Measurements from ENCODE around the gene PSMC2. TPM values are rescaled to one million over a fixed set of nuclear protein-coding genes. Genes with fewer than 3 reads are reported as not detected.

The PSMC2 gene
- total and polyA plus RNA-seq, 10 of the 15 experiments (the other 5 are each of a cell fraction or from before 2014, with no cell fraction given): 117 to 347 (median 220) TPM

- TF ChIP-seq ZBED1 (IDR thresholded peaks at IDR 0.05; ENCODE audit: borderline replicate concordance): peak; percentile 45; the same call in 1 of the 2 replicates
- no peak for TF ChIP-seq NR2C2 (IDR thresholded peaks at IDR 0.05; ENCODE audit: borderline replicate concordance, control insufficient read depth, insufficient read length, low read depth)
- TF ChIP-seq BCL11A (IDR thresholded peaks at IDR 0.05; ENCODE audit: low read depth, low read length): 0 out of 2 replicates have a peak, but pooled peaks have one; percentile 49
- TF ChIP-seq SPI1 (IDR thresholded peaks at IDR 0.05; ENCODE audit: borderline replicate concordance, insufficient read depth, low read depth, low read length): 0 out of 2 replicates have a peak, but pooled peaks have one; percentile 11
- TF ChIP-seq IRF4 (IDR thresholded peaks at IDR 0.05; ENCODE audit: low read depth, low read length): peak; percentile 79; the same call in 1 of the 2 replicates
- peak; percentile 84 for TF ChIP-seq HCFC1 (IDR thresholded peaks at IDR 0.05; ENCODE audit: low read length)
- no peak for TF ChIP-seq SMAD1 (IDR thresholded peaks at IDR 0.05; ENCODE audit: low read depth, partially characterized antibody)
- TF ChIP-seq MXI1 (IDR thresholded peaks at IDR 0.05; ENCODE audit: low read depth, low read length): peak; percentile 94
- TF ChIP-seq MEF2A (IDR thresholded peaks at IDR 0.05; ENCODE audit: insufficient read depth, low read depth, low read length): peak; percentile 60; the same call in 1 of the 2 replicates
- TF ChIP-seq, protein P1, sequence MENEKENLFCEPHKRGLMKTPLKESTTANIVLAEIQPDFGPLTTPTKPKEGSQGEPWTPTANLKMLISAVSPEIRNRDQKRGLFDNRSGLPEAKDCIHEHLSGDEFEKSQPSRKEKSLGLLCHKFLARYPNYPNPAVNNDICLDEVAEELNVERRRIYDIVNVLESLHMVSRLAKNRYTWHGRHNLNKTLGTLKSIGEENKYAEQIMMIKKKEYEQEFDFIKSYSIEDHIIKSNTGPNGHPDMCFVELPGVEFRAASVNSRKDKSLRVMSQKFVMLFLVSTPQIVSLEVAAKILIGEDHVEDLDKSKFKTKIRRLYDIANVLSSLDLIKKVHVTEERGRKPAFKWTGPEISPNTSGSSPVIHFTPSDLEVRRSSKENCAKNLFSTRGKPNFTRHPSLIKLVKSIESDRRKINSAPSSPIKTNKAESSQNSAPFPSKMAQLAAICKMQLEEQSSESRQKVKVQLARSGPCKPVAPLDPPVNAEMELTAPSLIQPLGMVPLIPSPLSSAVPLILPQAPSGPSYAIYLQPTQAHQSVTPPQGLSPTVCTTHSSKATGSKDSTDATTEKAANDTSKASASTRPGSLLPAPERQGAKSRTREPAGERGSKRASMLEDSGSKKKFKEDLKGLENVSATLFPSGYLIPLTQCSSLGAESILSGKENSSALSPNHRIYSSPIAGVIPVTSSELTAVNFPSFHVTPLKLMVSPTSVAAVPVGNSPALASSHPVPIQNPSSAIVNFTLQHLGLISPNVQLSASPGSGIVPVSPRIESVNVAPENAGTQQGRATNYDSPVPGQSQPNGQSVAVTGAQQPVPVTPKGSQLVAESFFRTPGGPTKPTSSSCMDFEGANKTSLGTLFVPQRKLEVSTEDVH (IDR thresholded peaks at IDR 0.05; ENCODE audit: low read depth, partially characterized antibody): peak; percentile 81
- TF ChIP-seq JUND (IDR thresholded peaks at IDR 0.05; ENCODE audit: low read depth, low read length): no peak
- 0 out of 2 replicates have a peak, but pooled peaks have one; percentile 67 for TF ChIP-seq SMAD5 (IDR thresholded peaks at IDR 0.05; ENCODE audit: low read depth)
- TF ChIP-seq PBX3 (IDR thresholded peaks at IDR 0.05; ENCODE audit: insufficient replicate concordance, low read depth, low read length): peak; percentile 16
- peak; percentile 67 for TF ChIP-seq EED (IDR thresholded peaks at IDR 0.05; ENCODE audit: low read depth)
- no peak for TF ChIP-seq BCLAF1 (IDR thresholded peaks at IDR 0.05)
- no peak for TF ChIP-seq RAD21 (IDR thresholded peaks at IDR 0.05; ENCODE audit: insufficient read depth, low read depth, low read length)
- TF ChIP-seq ZNF274 (IDR thresholded peaks at IDR 0.05; ENCODE audit: insufficient read depth, insufficient read length): no peak
- TF ChIP-seq BRCA1 (IDR thresholded peaks at IDR 0.05; ENCODE audit: low read depth, low read length): no peak
- TF ChIP-seq RELB (IDR thresholded peaks at IDR 0.05; ENCODE audit: low read depth): peak; percentile 93
- TF ChIP-seq HDAC6 (IDR thresholded peaks at IDR 0.05; ENCODE audit: unreplicated experiment): no peak
- TF ChIP-seq ZNF622 (IDR thresholded peaks at IDR 0.05): no peak
- TF ChIP-seq RB1 (IDR thresholded peaks at IDR 0.05; ENCODE audit: borderline replicate concordance): peak; percentile 61; the same call in 1 of the 2 replicates
These were observed 2.8 kb upstream of the PSMC2 start, which contains the start of gene DNAJC2 (continued) for GRCh38 chr7:103344453-103345149.
